Natural killer cell (primary cell): ENCODE results near the gene FMC1. TPM values are rescaled to one million over a fixed set of nuclear protein-coding genes. Genes with fewer than 3 reads are reported as not detected.
"Not testable (repeated sequence)": the region's sequence is repeated elsewhere in the genome, so short reads cannot be mapped to it uniquely, and the experiment has no call there.

Experiments
- ATAC-seq, 3 donors: fragments of 150-1000 bp in 2 of 3; fragments of 200-7000 bp in 1 of 3; cut with Tn5 transposase; 1 replicate in 1 of 3; 2 replicates in 2 of 3; pipeline ENCODE4 v1.10.0; 2021; ENCODE audit warnings: mild to moderate bottlenecking in 2 of 3, moderate library complexity in 2 of 3
- DNase-seq, 2 donors: peaks; one replicate each; pipeline versions ENCODE4 v3.0.0 to v3.0.0-alpha.2; 2013 to 2021; ENCODE audit warnings: mixed read lengths in 1 of 2
- H3K27ac ChIP-seq: one replicate; pipeline ENCODE4 v1.5.1; 2013; ENCODE audit warnings: mild to moderate bottlenecking, low read length
- H3K27me3 ChIP-seq: one replicate; pipeline ENCODE4 v1.6.1; 2013; ENCODE audit warnings: low read length; ENCODE audit not compliant: control insufficient read depth, insufficient read depth
- H3K36me3 ChIP-seq: one replicate; pipeline ENCODE4 v1.6.1; 2013; ENCODE audit warnings: low read length; ENCODE audit not compliant: control insufficient read depth, insufficient read depth
- H3K4me1 ChIP-seq: one replicate; pipeline ENCODE4 v1.6.1; 2013; ENCODE audit warnings: low read length; ENCODE audit not compliant: control insufficient read depth, insufficient read depth
- H3K4me3 ChIP-seq: one replicate; pipeline ENCODE4 v1.5.1; 2013; ENCODE audit warnings: low read length
- H3K9me3 ChIP-seq: one replicate; pipeline ENCODE4 v1.6.1; 2013; ENCODE audit warnings: low read length; ENCODE audit not compliant: control insufficient read depth, insufficient read depth
- H3K27ac Mint-ChIP-seq, 2 donors: one replicate each; pipeline ENCODE4 v1.8.0; 2022; ENCODE audit warnings: mild to moderate bottlenecking in 2 of 2, mixed read lengths in 2 of 2, moderate library complexity in 1 of 2
- H3K27me3 Mint-ChIP-seq, 2 donors: one replicate each; pipeline ENCODE4 v1.8.0; 2022; ENCODE audit warnings: low read depth in 2 of 2, mixed read lengths in 2 of 2
- H3K36me3 Mint-ChIP-seq: one replicate; pipeline ENCODE4 v1.8.0; 2022; ENCODE audit warnings: mixed read lengths
- H3K4me1 Mint-ChIP-seq, 2 donors: one replicate each; pipeline ENCODE4 v1.8.0; 2022; ENCODE audit warnings: mixed read lengths in 2 of 2
- H3K4me3 Mint-ChIP-seq: one replicate; pipeline ENCODE4 v1.8.0; 2022; ENCODE audit warnings: mild to moderate bottlenecking, moderate library complexity, mixed read lengths
- H3K9me3 Mint-ChIP-seq, 2 donors: one replicate each; pipeline ENCODE4 v1.8.0; 2022; ENCODE audit warnings: mixed read lengths in 2 of 2
- WGBS: methylation state at CpG from one replicate; pipeline ENCODE4 v1.1.7; 2013; ENCODE audit warnings: missing lambda C conversion rate; ENCODE audit not compliant: insufficient coverage; 5-methylcytosine and 5-hydroxymethylcytosine counted together
- intact Hi-C: fragments of 100-400 bp; cut with micrococcal nuclease; formaldehyde crosslinking; loops from one replicate; pipeline ENCODE4 v1.14.2; 2022
- total RNA-seq, 4 donors: library from RNA; stranded (reverse); fragments of 120-200 nt in 1 of 4; gene quantifications; one replicate each; pipeline versions ENCODE4 v1.2.3 to v1.2.4, GENCODE V29; 2013 to 2022
- TF ChIP-seq, protein P1 (sequence below): fragments of 200-600 bp; IDR thresholded peaks from one replicate; pipeline ENCODE4 v1.8.0; 2022; ENCODE audit warnings: antibody characterized with exemption

The FMC1 gene
- total RNA-seq, 3 donors from 2014 or later (not counting 1 experiment from before 2014, with no cell fraction given) = 5.1 to 7.2 (median 6.9) TPM

GRCh38 chr7:139351027-139351426, 9.9 kb downstream of the FMC1 start:
- Mint-ChIP-seq H3K27ac (peak overlapping the region in 1 of 2 donors; percentile 21), H3K36me3 (no peaks in the 10 kb centered on the region), H3K4me1 (peaks cover 0 to 6% of the 10 kb centered on the region in 2 donors), H3K4me3 (no peak overlapping the region), H3K9me3 (no peaks in the 10 kb centered on the region), H3K27me3 (no peaks in the 10 kb centered on the region)
- intact Hi-C loops = no loop called here
- H3K4me3 ChIP-seq = no peak overlapping the region
- no peaks in the 10 kb centered on the region for H3K4me1 ChIP-seq
- ATAC-seq = no peak
- DNase-seq = no peak
- peaks cover 13% of the 10 kb centered on the region for H3K36me3 ChIP-seq
- TF ChIP-seq, protein P1, sequence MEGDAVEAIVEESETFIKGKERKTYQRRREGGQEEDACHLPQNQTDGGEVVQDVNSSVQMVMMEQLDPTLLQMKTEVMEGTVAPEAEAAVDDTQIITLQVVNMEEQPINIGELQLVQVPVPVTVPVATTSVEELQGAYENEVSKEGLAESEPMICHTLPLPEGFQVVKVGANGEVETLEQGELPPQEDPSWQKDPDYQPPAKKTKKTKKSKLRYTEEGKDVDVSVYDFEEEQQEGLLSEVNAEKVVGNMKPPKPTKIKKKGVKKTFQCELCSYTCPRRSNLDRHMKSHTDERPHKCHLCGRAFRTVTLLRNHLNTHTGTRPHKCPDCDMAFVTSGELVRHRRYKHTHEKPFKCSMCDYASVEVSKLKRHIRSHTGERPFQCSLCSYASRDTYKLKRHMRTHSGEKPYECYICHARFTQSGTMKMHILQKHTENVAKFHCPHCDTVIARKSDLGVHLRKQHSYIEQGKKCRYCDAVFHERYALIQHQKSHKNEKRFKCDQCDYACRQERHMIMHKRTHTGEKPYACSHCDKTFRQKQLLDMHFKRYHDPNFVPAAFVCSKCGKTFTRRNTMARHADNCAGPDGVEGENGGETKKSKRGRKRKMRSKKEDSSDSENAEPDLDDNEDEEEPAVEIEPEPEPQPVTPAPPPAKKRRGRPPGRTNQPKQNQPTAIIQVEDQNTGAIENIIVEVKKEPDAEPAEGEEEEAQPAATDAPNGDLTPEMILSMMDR = no peak
- H3K27ac ChIP-seq = no peak overlapping the region
- no peaks in the 10 kb centered on the region for H3K9me3 ChIP-seq
- WGBS = 91% methylated on average over 2 of the region's 2 CpGs
- H3K27me3 ChIP-seq = no peaks in the 10 kb centered on the region

- Mint-ChIP-seq H3K4me1 (peaks cover 12 to 20% of the 10 kb centered on the region in 2 donors), H3K4me3 (no peak overlapping the region), H3K27me3 (no peaks in the 10 kb centered on the region), H3K27ac (no peak overlapping the region), H3K36me3 (no peaks in the 10 kb centered on the region), H3K9me3 (no peaks in the 10 kb centered on the region)
- Histone ChIP-seq H3K27me3 (no peaks in the 10 kb centered on the region), H3K36me3 (no peaks in the 10 kb centered on the region), H3K4me3 (no peak overlapping the region), H3K9me3 (no peaks in the 10 kb centered on the region), H3K27ac (no peak overlapping the region), H3K4me1 (peaks cover 10% of the 10 kb centered on the region)
- 97% methylated on average over 2 of the region's 2 CpGs for WGBS
- no peak for ATAC-seq
- no peak for DNase-seq
- TF ChIP-seq, protein P1 = no peak
- intact Hi-C loops = no loop called here
Measured at GRCh38 chr7:139354729-139355128, 13.6 kb downstream of the FMC1 start.

GRCh38 chr7:139355320-139355719, 14.2 kb downstream of the FMC1 start:
- no peaks in the 10 kb centered on the region for H3K9me3 ChIP-seq
- H3K4me3 Mint-ChIP-seq = no peak overlapping the region
- H3K9me3 Mint-ChIP-seq = no peaks in the 10 kb centered on the region
- H3K36me3 ChIP-seq = no peaks in the 10 kb centered on the region
- no peak overlapping the region for H3K27ac ChIP-seq
- no peaks in the 10 kb centered on the region for H3K27me3 ChIP-seq
- no peaks in the 10 kb centered on the region for H3K36me3 Mint-ChIP-seq
- no peaks in the 10 kb centered on the region for H3K27me3 Mint-ChIP-seq
- H3K4me3 ChIP-seq = no peak overlapping the region
- no peak overlapping the region for H3K27ac Mint-ChIP-seq
- H3K4me1 ChIP-seq = peaks cover 10% of the 10 kb centered on the region
- no peak for DNase-seq
- WGBS = 100% methylated on average over 1 of the region's 1 CpG
- peaks cover 12 to 22% of the 10 kb centered on the region in 2 donors for H3K4me1 Mint-ChIP-seq
- no peak for ATAC-seq
- TF ChIP-seq, protein P1 = no peak
- intact Hi-C loops = no loop called here

DNA sequence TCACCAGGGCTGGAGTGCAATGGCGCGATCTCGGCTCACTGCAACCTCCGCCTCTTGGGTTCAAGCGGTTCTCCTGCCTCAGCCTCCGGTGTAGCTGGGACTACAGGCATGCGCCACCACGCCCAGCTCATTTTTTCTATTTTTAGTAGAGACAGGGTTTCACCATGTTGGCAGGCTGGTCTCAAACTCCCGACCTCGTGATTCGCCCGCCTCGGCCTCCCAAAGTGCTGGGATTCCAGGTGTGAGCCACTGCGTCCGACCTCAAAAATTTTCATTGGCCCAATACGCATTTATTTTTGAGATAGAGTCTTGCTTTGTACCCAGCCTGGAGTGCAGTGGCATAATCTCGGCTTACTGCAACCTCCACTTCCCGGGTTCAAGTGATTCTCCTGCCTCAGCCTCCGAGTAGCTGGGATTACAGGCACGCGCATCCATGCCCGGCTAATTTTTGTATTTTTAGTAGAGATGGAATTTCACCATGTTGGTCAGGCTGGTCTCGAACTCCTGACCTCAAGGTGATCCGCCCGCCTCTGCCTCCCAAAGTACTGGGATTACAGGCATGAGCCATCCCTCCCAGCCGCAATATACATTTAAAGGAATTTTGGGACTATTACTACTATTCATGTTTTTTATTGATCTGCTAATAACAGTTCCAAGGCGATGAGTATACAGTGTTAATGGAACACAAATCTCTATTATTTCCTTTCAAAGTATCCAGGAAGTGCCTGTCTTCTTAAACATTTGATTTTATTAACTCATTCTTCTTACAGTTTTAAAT, 16.8 kb downstream of the FMC1 start:
- WGBS = 98% methylated on average over 25 of the region's 27 CpGs
- H3K27me3 ChIP-seq, H3K9me3 Mint-ChIP-seq, ATAC-seq, H3K36me3 Mint-ChIP-seq, H3K9me3 ChIP-seq, H3K27me3 Mint-ChIP-seq, intact Hi-C loops, H3K36me3 ChIP-seq, DNase-seq: not testable (repeated sequence)
- peak overlapping the region; percentile 98 for H3K4me3 ChIP-seq
- H3K27ac ChIP-seq = peak overlapping the region; percentile 99
- Mint-ChIP-seq H3K4me1 (peaks cover 34 to 37% of the 10 kb centered on the region in 2 donors), H3K27ac (peak overlapping the region; percentile 97 to 98), H3K4me3 (peak overlapping the region; percentile 98)
- H3K4me1 ChIP-seq = peaks cover 15% of the 10 kb centered on the region
